Measurements from ENCODE around the gene APCDD1L.
"Not testable (repeated sequence)": the region's sequence is repeated elsewhere in the genome, so short reads cannot be mapped to it uniquely, and the experiment has no call there.

APCDD1L gene

GRCh38 chr20:58428364-58428763, 86.8 kb downstream of the APCDD1L start:
- no peak for DNase-seq (ENCODE audit: low read depth in 2 of 2)
- H3K4me3 ChIP-seq (replicated peaks in 1 of 2; ENCODE audit: low read depth in 2 of 2, low read length in 2 of 2), result no peak overlapping the region
- TF ChIP-seq, protein P1, sequence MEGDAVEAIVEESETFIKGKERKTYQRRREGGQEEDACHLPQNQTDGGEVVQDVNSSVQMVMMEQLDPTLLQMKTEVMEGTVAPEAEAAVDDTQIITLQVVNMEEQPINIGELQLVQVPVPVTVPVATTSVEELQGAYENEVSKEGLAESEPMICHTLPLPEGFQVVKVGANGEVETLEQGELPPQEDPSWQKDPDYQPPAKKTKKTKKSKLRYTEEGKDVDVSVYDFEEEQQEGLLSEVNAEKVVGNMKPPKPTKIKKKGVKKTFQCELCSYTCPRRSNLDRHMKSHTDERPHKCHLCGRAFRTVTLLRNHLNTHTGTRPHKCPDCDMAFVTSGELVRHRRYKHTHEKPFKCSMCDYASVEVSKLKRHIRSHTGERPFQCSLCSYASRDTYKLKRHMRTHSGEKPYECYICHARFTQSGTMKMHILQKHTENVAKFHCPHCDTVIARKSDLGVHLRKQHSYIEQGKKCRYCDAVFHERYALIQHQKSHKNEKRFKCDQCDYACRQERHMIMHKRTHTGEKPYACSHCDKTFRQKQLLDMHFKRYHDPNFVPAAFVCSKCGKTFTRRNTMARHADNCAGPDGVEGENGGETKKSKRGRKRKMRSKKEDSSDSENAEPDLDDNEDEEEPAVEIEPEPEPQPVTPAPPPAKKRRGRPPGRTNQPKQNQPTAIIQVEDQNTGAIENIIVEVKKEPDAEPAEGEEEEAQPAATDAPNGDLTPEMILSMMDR (IDR thresholded peaks at IDR 0.05; ENCODE audit: low read depth, low read length), result no peak

DNA sequence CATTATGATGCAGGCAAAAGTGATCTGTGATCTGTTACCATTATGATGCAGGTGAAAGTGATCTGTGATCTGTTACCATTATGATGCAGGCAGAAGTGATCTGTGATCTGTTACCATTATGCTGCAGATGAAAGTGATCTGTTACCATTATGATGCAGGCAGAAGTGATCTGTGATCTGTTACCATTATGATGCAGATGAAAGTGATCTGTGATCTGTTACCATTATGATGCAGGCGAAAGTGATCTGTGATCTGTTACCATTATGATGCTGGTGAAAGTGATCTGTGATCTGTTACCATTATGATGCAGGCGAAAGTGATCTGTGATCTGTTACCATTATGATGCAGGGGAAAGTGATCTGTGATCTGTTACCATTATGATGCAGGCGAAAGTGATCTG, 87.6 kb downstream of the APCDD1L start:
- not testable (repeated sequence) for DNase-seq (ENCODE audit: low read depth in 2 of 2); H3K4me3 ChIP-seq (replicated peaks in 1 of 2; ENCODE audit: low read depth in 2 of 2, low read length in 2 of 2)

DNA sequence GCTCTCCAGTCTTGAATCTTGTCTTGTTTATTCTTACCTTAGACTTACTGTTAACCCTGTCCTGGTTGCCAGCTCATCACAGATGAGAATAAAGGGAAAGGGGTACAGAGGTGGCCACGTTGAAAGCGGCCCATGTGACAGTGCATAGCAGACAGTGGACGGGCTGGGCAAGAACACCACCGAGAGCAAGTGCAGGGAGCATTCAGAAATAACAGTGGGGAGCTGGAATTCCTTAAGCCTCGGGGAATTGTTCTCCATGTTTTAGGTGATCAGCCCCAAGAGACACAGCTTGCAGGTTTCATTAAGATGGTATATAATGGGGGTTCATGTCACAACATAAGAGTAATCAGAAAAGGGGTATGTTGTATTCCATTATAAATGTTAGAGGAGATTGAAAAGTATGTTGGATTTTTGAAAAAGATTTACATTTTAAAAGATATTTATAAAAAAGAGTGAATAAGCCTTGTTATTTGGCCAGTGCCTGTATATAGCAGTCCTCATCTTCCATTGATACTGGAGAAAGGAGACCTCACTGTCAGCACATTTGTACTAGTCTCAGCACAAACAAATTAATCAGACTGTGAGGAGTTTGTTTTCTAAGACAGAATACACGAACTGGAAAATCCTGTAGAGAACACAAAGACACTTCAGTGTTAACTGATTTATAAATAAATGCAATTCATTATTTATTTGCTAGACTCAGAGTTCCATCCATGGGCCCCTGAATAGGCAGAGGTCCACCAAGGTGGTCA, 90.8 kb downstream of the APCDD1L start:
- no peak for DNase-seq (ENCODE audit: low read depth in 2 of 2)
- TF ChIP-seq, protein P1 (IDR thresholded peaks at IDR 0.05; ENCODE audit: low read depth, low read length), result no peak
- no peak overlapping the region for H3K4me3 ChIP-seq (replicated peaks in 1 of 2; ENCODE audit: low read depth in 2 of 2, low read length in 2 of 2)

DNA sequence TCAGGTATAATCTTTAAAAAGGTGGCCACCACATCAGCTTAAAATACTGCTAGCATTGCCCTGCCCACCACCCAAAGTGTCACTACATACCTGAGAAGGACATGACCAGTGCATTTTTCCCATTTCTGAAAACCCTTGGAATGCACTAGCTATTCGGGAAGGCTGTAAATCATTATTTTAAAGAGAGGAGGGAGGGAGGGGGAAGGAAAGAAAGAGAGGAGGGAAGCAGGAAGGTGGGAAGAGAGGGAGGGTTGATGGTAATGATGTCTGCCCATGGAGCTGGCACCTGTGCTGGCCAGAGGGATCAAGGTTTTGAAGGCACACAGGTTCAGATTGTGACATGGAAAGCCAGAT, 93.7 kb downstream of the APCDD1L start:
- no peak for DNase-seq (ENCODE audit: low read depth in 2 of 2)
- H3K4me3 ChIP-seq (replicated peaks in 1 of 2; ENCODE audit: low read depth in 2 of 2, low read length in 2 of 2), result no peak overlapping the region
- TF ChIP-seq, protein P1 (IDR thresholded peaks at IDR 0.05; ENCODE audit: low read depth, low read length), result no peak

- peak; percentile 36 to 73 for DNase-seq (ENCODE audit: low read depth in 2 of 2)
- TF ChIP-seq, protein P1 (IDR thresholded peaks at IDR 0.05; ENCODE audit: low read depth, low read length), result no peak
- no peak overlapping the region for H3K4me3 ChIP-seq (replicated peaks in 1 of 2; ENCODE audit: low read depth in 2 of 2, low read length in 2 of 2)
Measured at GRCh38 chr20:58420798-58421496, 94.3 kb downstream of the APCDD1L start.

- DNase-seq (ENCODE audit: low read depth in 2 of 2), result no peak
- TF ChIP-seq, protein P1 (IDR thresholded peaks at IDR 0.05; ENCODE audit: low read depth, low read length), result no peak
- no peak overlapping the region for H3K4me3 ChIP-seq (replicated peaks in 1 of 2; ENCODE audit: low read depth in 2 of 2, low read length in 2 of 2)
Measured at GRCh38 chr20:58418949-58419748, 96.0 kb downstream of the APCDD1L start.

DNA sequence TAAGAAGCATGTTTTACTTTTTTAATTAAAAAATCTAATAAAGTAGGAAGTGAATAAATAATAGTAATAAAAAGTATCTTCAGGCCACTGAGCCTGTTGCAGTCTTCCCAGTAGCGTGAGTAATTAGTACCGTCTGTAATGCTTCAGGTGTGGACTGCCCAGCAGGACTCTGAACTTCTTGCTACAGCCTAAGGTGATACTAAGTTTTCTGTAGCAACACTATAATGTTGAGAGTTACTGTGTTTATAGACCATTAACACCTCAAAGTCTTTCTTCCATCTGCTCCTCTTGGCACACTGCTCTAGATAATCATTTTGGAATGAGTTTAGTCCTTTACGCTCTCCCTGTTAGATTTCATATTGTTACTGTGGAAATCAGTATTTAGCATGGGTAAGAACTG, 97.8 kb downstream of the APCDD1L start:
- TF ChIP-seq, protein P1 (IDR thresholded peaks at IDR 0.05; ENCODE audit: low read depth, low read length), result no peak

More for the DNA sequence above, 97.8 kb downstream of the APCDD1L start:
- no peak overlapping the region for H3K4me3 ChIP-seq (replicated peaks in 1 of 2; ENCODE audit: low read depth in 2 of 2, low read length in 2 of 2)
- no peak for DNase-seq (ENCODE audit: low read depth in 2 of 2)

Data from cardiac fibroblast (primary cell).